Measurements from ENCODE around the gene OR6C65.
"Not testable (repeated sequence)": the region's sequence is repeated elsewhere in the genome, so short reads cannot be mapped to it uniquely, and the experiment has no call there.

OR6C65 gene

GRCh38 chr12:55414396-55414823 is 14.1 kb downstream of the OR6C65 start:
- not testable (repeated sequence) for DNase-seq (ENCODE audit: low spot score in 2 of 2); ATAC-seq (replicated peaks; ENCODE audit: extremely low read depth, poor library complexity, severe bottlenecking); H3K27ac Mint-ChIP-seq (ENCODE audit: low read depth); H3K4me1 Mint-ChIP-seq; H3K4me3 Mint-ChIP-seq; H3K9me3 Mint-ChIP-seq; H3K36me3 Mint-ChIP-seq (ENCODE audit: insufficient read depth)
- peaks cover 56% of the 10 kb centered on the region for H3K27me3 Mint-ChIP-seq

- H3K4me1 Mint-ChIP-seq; H3K36me3 Mint-ChIP-seq (ENCODE audit: insufficient read depth); H3K9me3 Mint-ChIP-seq; DNase-seq (ENCODE audit: low spot score in 2 of 2); H3K27ac Mint-ChIP-seq (ENCODE audit: low read depth): not testable (repeated sequence)
- H3K4me3 Mint-ChIP-seq: peak overlapping the region; percentile 36
- peaks cover 61% of the 10 kb centered on the region for H3K27me3 Mint-ChIP-seq
- peak; percentile 52 for ATAC-seq (replicated peaks; ENCODE audit: extremely low read depth, poor library complexity, severe bottlenecking)
Observed at GRCh38 chr12:55414889-55415288, 14.6 kb downstream of the OR6C65 start.

- no peak overlapping the region for H3K27ac Mint-ChIP-seq (ENCODE audit: low read depth)
Observed at GRCh38 chr12:55416961-55417360, 16.6 kb downstream of the OR6C65 start.

GRCh38 chr12:55420307-55420962 is 20.1 kb downstream of the OR6C65 start:
- ATAC-seq (replicated peaks; ENCODE audit: extremely low read depth, poor library complexity, severe bottlenecking): no peak
- no peaks in the 10 kb centered on the region for H3K36me3 Mint-ChIP-seq (ENCODE audit: insufficient read depth)
- H3K4me1 Mint-ChIP-seq: peaks cover 3% of the 10 kb centered on the region
- H3K27me3 Mint-ChIP-seq: peaks cover 70% of the 10 kb centered on the region
- no peaks in the 10 kb centered on the region for H3K9me3 Mint-ChIP-seq
- H3K27ac Mint-ChIP-seq (ENCODE audit: low read depth): no peak overlapping the region
- H3K4me3 Mint-ChIP-seq: no peak overlapping the region
- no peak for DNase-seq (ENCODE audit: low spot score in 2 of 2)

More at GRCh38 chr12:55416961-55417360, 16.6 kb downstream of the OR6C65 start:
- DNase-seq (ENCODE audit: low spot score in 2 of 2) (no peak), ATAC-seq (replicated peaks; ENCODE audit: extremely low read depth, poor library complexity, severe bottlenecking) (no peak)
- Mint-ChIP-seq H3K4me3 (no peak overlapping the region), H3K36me3 (ENCODE audit: insufficient read depth) (no peaks in the 10 kb centered on the region), H3K27me3 (peaks cover 77% of the 10 kb centered on the region), H3K4me1 (peaks cover 6% of the 10 kb centered on the region), H3K9me3 (no peaks in the 10 kb centered on the region)

GRCh38 chr12:55425954-55426353 is 25.6 kb downstream of the OR6C65 start, which contains the start of gene OR6C76:
Gene OR6C76, plus strand, starts transcription at chr12:55426254. Its CDS starts 0 bp downstream, at chr12:55426254.
- peaks cover 51% of the 10 kb centered on the region for H3K27me3 Mint-ChIP-seq

GRCh38 chr12:55428331-55429243 is 28.3 kb downstream of the OR6C65 start:
- no peak overlapping the region for H3K27ac Mint-ChIP-seq (ENCODE audit: low read depth)
- no peaks in the 10 kb centered on the region for H3K36me3 Mint-ChIP-seq (ENCODE audit: insufficient read depth)
- no peaks in the 10 kb centered on the region for H3K4me1 Mint-ChIP-seq
- no peak for DNase-seq (ENCODE audit: low spot score in 2 of 2)
- peaks cover 57% of the 10 kb centered on the region for H3K27me3 Mint-ChIP-seq
- no peak overlapping the region for H3K4me3 Mint-ChIP-seq
- ATAC-seq (replicated peaks; ENCODE audit: extremely low read depth, poor library complexity, severe bottlenecking): no peak
- H3K9me3 Mint-ChIP-seq: peaks cover 4% of the 10 kb centered on the region

More at GRCh38 chr12:55425954-55426353, 25.6 kb downstream of the OR6C65 start, which contains the start of gene OR6C76:
- H3K27ac Mint-ChIP-seq (ENCODE audit: low read depth): no peak within 1 kb of the TSS
- no peak for ATAC-seq (replicated peaks; ENCODE audit: extremely low read depth, poor library complexity, severe bottlenecking)
- H3K9me3 Mint-ChIP-seq: no peaks in the 10 kb centered on the region
- H3K36me3 Mint-ChIP-seq (ENCODE audit: insufficient read depth): no peaks in the 10 kb centered on the region
- no peak within 1 kb of the TSS for H3K4me3 Mint-ChIP-seq
- no peaks in the 10 kb centered on the region for H3K4me1 Mint-ChIP-seq
- DNase-seq (ENCODE audit: low spot score in 2 of 2): no peak

GRCh38 chr12:55441233-55441632 is 40.9 kb downstream of the OR6C65 start:
- H3K9me3 Mint-ChIP-seq; ATAC-seq (replicated peaks; ENCODE audit: extremely low read depth, poor library complexity, severe bottlenecking); H3K4me3 Mint-ChIP-seq; H3K36me3 Mint-ChIP-seq (ENCODE audit: insufficient read depth); DNase-seq (ENCODE audit: low spot score in 2 of 2); H3K27ac Mint-ChIP-seq (ENCODE audit: low read depth); H3K4me1 Mint-ChIP-seq: not testable (repeated sequence)
- H3K27me3 Mint-ChIP-seq: peaks cover 34% of the 10 kb centered on the region

GRCh38 chr12:55443776-55444175 is 43.4 kb downstream of the OR6C65 start, which contains the start of gene OR6C2:
Gene OR6C2, plus strand, starts transcription at chr12:55444076. Its CDS starts 8,138 bp downstream, at chr12:55452214.
- no peaks in the 10 kb centered on the region for H3K9me3 Mint-ChIP-seq
- no peak within 1 kb of the TSS for H3K4me3 Mint-ChIP-seq
- peaks cover 29% of the 10 kb centered on the region for H3K27me3 Mint-ChIP-seq
- no peaks in the 10 kb centered on the region for H3K4me1 Mint-ChIP-seq
- ATAC-seq (replicated peaks; ENCODE audit: extremely low read depth, poor library complexity, severe bottlenecking) (no peak), DNase-seq (ENCODE audit: low spot score in 2 of 2) (no peak)
- no peaks in the 10 kb centered on the region for H3K36me3 Mint-ChIP-seq (ENCODE audit: insufficient read depth)
- no peak within 1 kb of the TSS for H3K27ac Mint-ChIP-seq (ENCODE audit: low read depth)

GRCh38 chr12:55445357-55445756 is 45.0 kb downstream of the OR6C65 start:
- H3K9me3 Mint-ChIP-seq: no peaks in the 10 kb centered on the region
- peaks cover 17% of the 10 kb centered on the region for H3K27me3 Mint-ChIP-seq
- H3K4me1 Mint-ChIP-seq: no peaks in the 10 kb centered on the region
- H3K36me3 Mint-ChIP-seq (ENCODE audit: insufficient read depth): no peaks in the 10 kb centered on the region
- ATAC-seq (replicated peaks; ENCODE audit: extremely low read depth, poor library complexity, severe bottlenecking): no peak
- DNase-seq (ENCODE audit: low spot score in 2 of 2): no peak
- H3K4me3 Mint-ChIP-seq: no peak overlapping the region
- H3K27ac Mint-ChIP-seq (ENCODE audit: low read depth): no peak overlapping the region

- DNase-seq (ENCODE audit: low spot score in 2 of 2) (no peak), ATAC-seq (replicated peaks; ENCODE audit: extremely low read depth, poor library complexity, severe bottlenecking) (no peak)
- no peaks in the 10 kb centered on the region for H3K9me3 Mint-ChIP-seq
- H3K36me3 Mint-ChIP-seq (ENCODE audit: insufficient read depth): no peaks in the 10 kb centered on the region
- no peak overlapping the region for H3K27ac Mint-ChIP-seq (ENCODE audit: low read depth)
- H3K4me1 Mint-ChIP-seq: no peaks in the 10 kb centered on the region
- peaks cover 17% of the 10 kb centered on the region for H3K27me3 Mint-ChIP-seq
- no peak overlapping the region for H3K4me3 Mint-ChIP-seq
Observed at GRCh38 chr12:55446326-55446725, 46.0 kb downstream of the OR6C65 start.

GRCh38 chr12:55448825-55449224 is 48.5 kb downstream of the OR6C65 start:
- H3K9me3 Mint-ChIP-seq: no peaks in the 10 kb centered on the region

More at GRCh38 chr12:55448825-55449224, 48.5 kb downstream of the OR6C65 start:
- peaks cover 11% of the 10 kb centered on the region for H3K27me3 Mint-ChIP-seq
- H3K27ac Mint-ChIP-seq (ENCODE audit: low read depth): no peak overlapping the region
- no peak for DNase-seq (ENCODE audit: low spot score in 2 of 2)
- no peaks in the 10 kb centered on the region for H3K36me3 Mint-ChIP-seq (ENCODE audit: insufficient read depth)
- no peak for ATAC-seq (replicated peaks; ENCODE audit: extremely low read depth, poor library complexity, severe bottlenecking)
- H3K4me1 Mint-ChIP-seq: no peaks in the 10 kb centered on the region
- no peak overlapping the region for H3K4me3 Mint-ChIP-seq
